Liver (tissue), 9 donors: ENCODE measurements around the gene WWOX. TPM values are rescaled to one million over a fixed set of nuclear protein-coding genes. Genes with fewer than 3 reads are reported as not detected.

ENCODE experiments used
- DNase-seq: peaks from one replicate; pipeline ENCODE4 v3.0.0-alpha.2; 2017; ENCODE audit warnings: low spot score
- H3K27ac ChIP-seq, 2 donors: one replicate each; pipeline ENCODE4 v1.7.0; 2013; ENCODE audit warnings: inconsistent platforms in 2 of 2, low read length in 2 of 2, control low read depth in 1 of 2, low read depth in 1 of 2, mild to moderate bottlenecking in 1 of 2
- H3K27me3 ChIP-seq, 4 donors: one replicate each; pipeline versions ENCODE4 v1.6.1 to v1.7.0; 2013; ENCODE audit warnings: low read length in 3 of 4, inconsistent platforms in 1 of 4, mild to moderate bottlenecking in 1 of 4, moderate library complexity in 1 of 4; ENCODE audit not compliant: control insufficient read depth in 4 of 4, insufficient read depth in 4 of 4
- H3K36me3 ChIP-seq, 4 donors: one replicate each; pipeline versions ENCODE4 v1.6.1 to v1.7.0; 2013; ENCODE audit warnings: low read length in 3 of 4, mild to moderate bottlenecking in 3 of 4, low read depth in 1 of 4, moderate library complexity in 1 of 4; ENCODE audit not compliant: control insufficient read depth in 4 of 4, insufficient read depth in 3 of 4
- H3K4me1 ChIP-seq, 4 donors: one replicate each; pipeline versions ENCODE4 v1.6.1 to v1.7.0; 2013; ENCODE audit warnings: low read length in 3 of 4, mild to moderate bottlenecking in 3 of 4, moderate library complexity in 1 of 4; ENCODE audit not compliant: control insufficient read depth in 4 of 4, insufficient read depth in 4 of 4
- H3K4me3 ChIP-seq, 3 donors: one replicate each; pipeline versions ENCODE4 v1.6.1 to v1.7.0; 2013; ENCODE audit warnings: low read length in 3 of 3, control low read depth in 1 of 3, low read depth in 1 of 3, mild to moderate bottlenecking in 1 of 3
- H3K9ac ChIP-seq, 2 donors: one replicate each; pipeline ENCODE4 v1.7.0; 2013; ENCODE audit warnings: low read length in 2 of 2, mild to moderate bottlenecking in 2 of 2, moderate library complexity in 2 of 2, control low read depth in 1 of 2, low read depth in 1 of 2
- H3K9me3 ChIP-seq, 4 donors: one replicate each; pipeline versions ENCODE4 v1.6.1 to v1.7.0; 2013; ENCODE audit warnings: low read length in 3 of 4; ENCODE audit not compliant: control insufficient read depth in 4 of 4
- ATF3 ChIP-seq: IDR thresholded peaks from 2 replicates; pipeline ENCODE4 v1.6.1; 2016; ENCODE audit warnings: antibody characterized with exemption
- CTCF ChIP-seq: fragments of 150-350 bp; IDR thresholded peaks from 2 replicates; pipeline ENCODE4 v1.5.1; 2017; ENCODE audit warnings: improper control_type of control experiment, low read depth, low read length; ENCODE audit not compliant: missing input control
- EGR1 ChIP-seq, 2 donors: IDR thresholded peaks; 2 replicates each; pipeline ENCODE4 v1.6.1; 2016 to 2018; ENCODE audit warnings: antibody characterized with exemption in 2 of 2, low read depth in 2 of 2
- FOXA1 ChIP-seq: IDR thresholded peaks from 2 replicates; pipeline ENCODE4 v1.6.1; 2016; ENCODE audit warnings: antibody characterized with exemption
- GABPA ChIP-seq, 2 donors: IDR thresholded peaks in 1 of 2; conservative IDR thresholded peaks in 1 of 2; 2 replicates each; pipeline ENCODE4 v1.6.1; 2016; ENCODE audit warnings: antibody characterized with exemption in 2 of 2, mild to moderate bottlenecking in 1 of 2, moderate library complexity in 1 of 2
- HNF4A ChIP-seq, 2 donors: conservative IDR thresholded peaks; 2 replicates each; pipeline ENCODE4 v1.6.1; 2016; ENCODE audit warnings: antibody characterized with exemption in 2 of 2, mild to moderate bottlenecking in 2 of 2
- HNF4G ChIP-seq: IDR thresholded peaks from 2 replicates; pipeline ENCODE4 v1.6.1; 2016; ENCODE audit warnings: antibody characterized with exemption
- JUND ChIP-seq, 2 donors: IDR thresholded peaks; 2 replicates each; pipeline ENCODE4 v1.6.1; 2016; ENCODE audit warnings: antibody characterized with exemption in 2 of 2
- MAX ChIP-seq: IDR thresholded peaks from 2 replicates; pipeline ENCODE4 v1.6.1; 2016; ENCODE audit warnings: antibody characterized with exemption
- NR2F2 ChIP-seq: IDR thresholded peaks from 2 replicates; pipeline ENCODE4 v1.6.1; 2016; ENCODE audit warnings: antibody characterized with exemption
- RAD21 ChIP-seq, 2 donors: IDR thresholded peaks; 2 replicates each; pipeline ENCODE4 v1.6.1; 2016; ENCODE audit warnings: antibody characterized with exemption in 2 of 2, mild to moderate bottlenecking in 2 of 2
- REST ChIP-seq: IDR thresholded peaks from 2 replicates; pipeline ENCODE4 v1.6.1; 2016; ENCODE audit warnings: antibody characterized with exemption, mild to moderate bottlenecking
- RXRA ChIP-seq, 2 donors: IDR thresholded peaks; 2 replicates each; pipeline ENCODE4 v1.6.1; 2017 to 2018; ENCODE audit warnings: antibody characterized with exemption in 2 of 2, mild to moderate bottlenecking in 1 of 2
- SP1 ChIP-seq: IDR thresholded peaks from 2 replicates; pipeline ENCODE4 v1.6.1; 2018; ENCODE audit warnings: antibody characterized with exemption, mild to moderate bottlenecking
- YY1 ChIP-seq: IDR thresholded peaks from 2 replicates; pipeline ENCODE4 v1.6.1; 2016; ENCODE audit warnings: antibody characterized with exemption, mild to moderate bottlenecking
- ZBTB33 ChIP-seq: IDR thresholded peaks from 2 replicates; pipeline ENCODE4 v1.6.1; 2016; ENCODE audit warnings: antibody characterized with exemption
- WGBS: extraction: QIAGEN DNeasy Blood & Tissue Kit; methylation state at CpG from one replicate; pipeline ENCODE4 v1.1.7; 2013; 5-methylcytosine and 5-hydroxymethylcytosine counted together
- polyA plus RNA-seq, 2 donors: library from polyadenylated mRNA; stranded (reverse) in 1 of 2; unstranded in 1 of 2; fragments of 200-250 nt in 1 of 2; fragments of >200 nt in 1 of 2; fragmentation: Nextera tagmentation in 1 of 2; extraction: Ambion mirVana in 1 of 2; gene quantifications; one replicate each; pipeline versions ENCODE4 v1.2.1 to v1.2.3, GENCODE V29; 2013 to 2015
- total RNA-seq, 2 donors: library from RNA; depleted of rRNA; stranded (reverse); fragments of >200 nt; gene quantifications; one replicate each; pipeline ENCODE4 v1.2.3, GENCODE V29; 2014
- donor health status: healthy.
- donor health status: healthy.
- donor health status: healthy.
- donor health status: healthy.
- donor health status: healthy.

WWOX gene
- total and polyA plus RNA-seq, 4 donors = 9.8 to 46.0 (median 15.3) TPM

- Histone ChIP-seq H3K9me3 (no peaks in the 10 kb centered on the region), H3K27ac (no peak overlapping the region), H3K27me3 (no peaks in the 10 kb centered on the region), H3K4me1 (peaks cover 0 to 16% (median 7%) of the 10 kb centered on the region in 4 donors), H3K36me3 (no peaks in the 10 kb centered on the region), H3K9ac (no peak overlapping the region), H3K4me3 (no peak overlapping the region)
- DNase-seq = no peak
- WGBS = 95% methylated on average over 8 of the region's 8 CpGs
- TF ChIP-seq NR2F2 (no peak), REST (no peak), RAD21 (IDR thresholded peaks at IDR 0.05) (no peak), MAX (no peak), FOXA1 (no peak)
These were observed 1092.5 kb downstream of the WWOX start for GRCh38 chr16:79191933-79192332.

- no peaks in the 10 kb centered on the region for H3K36me3 ChIP-seq
- no peaks in the 10 kb centered on the region for H3K27me3 ChIP-seq
- no peak overlapping the region for H3K27ac ChIP-seq
- DNase-seq = no peak
- no peaks in the 10 kb centered on the region for H3K9me3 ChIP-seq
- no peak overlapping the region for H3K9ac ChIP-seq
- peaks cover 0 to 16% (median 7%) of the 10 kb centered on the region in 4 donors for H3K4me1 ChIP-seq
- peak in 1 of 2 donors; percentile 53 for TF ChIP-seq JUND (IDR thresholded peaks at IDR 0.05)
- TF ChIP-seq SP1 = peak; percentile 93
- peak; percentile 100 for TF ChIP-seq NR2F2
- peak; percentile 95 to 99 for TF ChIP-seq HNF4A (conservative IDR thresholded peaks at IDR 0.05)
- no peak for TF ChIP-seq CTCF
- peak; percentile 34 for TF ChIP-seq ATF3
- peak; percentile 42 for TF ChIP-seq MAX
- peak in 1 of 2 donors; percentile 73 for TF ChIP-seq RAD21 (IDR thresholded peaks at IDR 0.05)
- TF ChIP-seq FOXA1 = no peak
- TF ChIP-seq YY1 = no peak
- peak; percentile 93 for TF ChIP-seq HNF4G
- TF ChIP-seq ZBTB33 = peak; percentile 40
- TF ChIP-seq RXRA (IDR thresholded peaks at IDR 0.05) = peak; percentile 77 to 92
- TF ChIP-seq EGR1 (IDR thresholded peaks at IDR 0.05; ENCODE audit: low read depth in 2 of 2) = peak in 1 of 2 donors; percentile 29
- no peak for TF ChIP-seq GABPA (IDR thresholded peaks at IDR 0.05 in 1 of 2, conservative IDR thresholded peaks at IDR 0.05 in 1 of 2)
- 12% methylated on average over 2 of the region's 2 CpGs for WGBS
- H3K4me3 ChIP-seq = no peak overlapping the region
These were observed 1093.5 kb downstream of the WWOX start for GRCh38 chr16:79192904-79193303.
